Vagina (tissue), 2 donors: ENCODE measurements around the gene PTPN14.

Experiments used
- POLR2A ChIP-seq, 2 donors: fragments of 450-650 bp; IDR thresholded peaks; one replicate each; pipeline ENCODE4 v1.6.1; 2017; ENCODE audit warnings: antibody characterized with exemption in 2 of 2, mild to moderate bottlenecking in 2 of 2, moderate library complexity in 2 of 2
- TF ChIP-seq, protein P1 (sequence below), 3 experiments: fragments of 450-650 bp in 2 of 3; fragments of 200-600 bp in 1 of 3; sonication (generic) in 1 of 3; IDR thresholded peaks; one replicate each; pipeline ENCODE4 v1.5.1; 2017 to 2019; ENCODE audit warnings: antibody characterized with exemption in 3 of 3, mild to moderate bottlenecking in 2 of 3, moderate library complexity in 2 of 3

DNA sequence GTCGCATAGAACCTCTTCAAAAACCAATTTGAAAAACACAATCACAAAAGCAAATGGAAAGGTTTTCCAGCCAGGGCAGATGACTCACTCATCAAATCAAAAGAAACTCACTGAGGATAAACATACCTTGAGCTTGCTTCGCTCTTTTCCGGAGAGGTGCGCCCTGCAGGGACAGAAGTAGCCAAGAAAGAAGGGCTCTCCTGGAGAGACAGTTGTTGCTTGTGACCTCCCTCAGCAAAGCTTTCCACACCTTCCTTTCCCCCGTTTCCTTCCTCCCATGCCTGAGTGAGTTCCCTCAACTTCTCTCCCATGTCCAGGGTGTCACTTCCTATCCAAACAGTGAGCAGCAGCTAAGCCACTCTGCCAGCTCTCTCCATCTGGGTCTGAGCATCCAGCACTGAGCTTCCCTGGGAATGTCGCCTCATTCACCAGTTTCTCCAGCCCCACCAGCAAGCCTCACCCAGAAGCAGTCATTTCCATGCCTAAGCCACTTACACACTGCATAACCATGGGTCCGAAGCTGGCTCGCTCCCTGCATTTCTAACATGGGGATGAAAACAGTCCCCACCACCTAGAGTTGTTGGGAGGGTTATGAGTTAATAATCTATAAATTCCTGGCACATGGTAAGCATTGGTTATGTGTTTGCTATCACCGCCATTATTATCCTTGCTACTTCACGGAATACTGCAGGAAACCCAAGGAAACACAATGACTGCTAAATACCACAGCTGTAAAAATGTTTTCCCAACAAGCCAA is 75.0 kb downstream of the PTPN14 start:
- no peak for TF ChIP-seq POLR2A (IDR thresholded peaks at IDR 0.05)
- TF ChIP-seq, protein P1, sequence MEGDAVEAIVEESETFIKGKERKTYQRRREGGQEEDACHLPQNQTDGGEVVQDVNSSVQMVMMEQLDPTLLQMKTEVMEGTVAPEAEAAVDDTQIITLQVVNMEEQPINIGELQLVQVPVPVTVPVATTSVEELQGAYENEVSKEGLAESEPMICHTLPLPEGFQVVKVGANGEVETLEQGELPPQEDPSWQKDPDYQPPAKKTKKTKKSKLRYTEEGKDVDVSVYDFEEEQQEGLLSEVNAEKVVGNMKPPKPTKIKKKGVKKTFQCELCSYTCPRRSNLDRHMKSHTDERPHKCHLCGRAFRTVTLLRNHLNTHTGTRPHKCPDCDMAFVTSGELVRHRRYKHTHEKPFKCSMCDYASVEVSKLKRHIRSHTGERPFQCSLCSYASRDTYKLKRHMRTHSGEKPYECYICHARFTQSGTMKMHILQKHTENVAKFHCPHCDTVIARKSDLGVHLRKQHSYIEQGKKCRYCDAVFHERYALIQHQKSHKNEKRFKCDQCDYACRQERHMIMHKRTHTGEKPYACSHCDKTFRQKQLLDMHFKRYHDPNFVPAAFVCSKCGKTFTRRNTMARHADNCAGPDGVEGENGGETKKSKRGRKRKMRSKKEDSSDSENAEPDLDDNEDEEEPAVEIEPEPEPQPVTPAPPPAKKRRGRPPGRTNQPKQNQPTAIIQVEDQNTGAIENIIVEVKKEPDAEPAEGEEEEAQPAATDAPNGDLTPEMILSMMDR (IDR thresholded peaks at IDR 0.05): no peak
